Naive thymus-derived CD8-positive, alpha-beta T cell (primary cell): ENCODE results near the gene EIF2B1. TPM values are rescaled to one million over a fixed set of nuclear protein-coding genes. Genes with fewer than 3 reads are reported as not detected.
A peak's percentile ranks its signal among the peaks of the same experiment; 100 is the strongest.

Experiments used
- ATAC-seq, 2 donors: fragments of 150-1000 bp; cut with Tn5 transposase in 1 of 2; sonication (Bioruptor Pico), chemical (Tn5 transposase) in 1 of 2; 1 replicate in 1 of 2; 2 replicates in 1 of 2; pipeline ENCODE4 v1.10.0; 2021; ENCODE audit warnings: mild to moderate bottlenecking in 2 of 2, moderate library complexity in 2 of 2
- POLR2A ChIA-PET: fragments of 350-600 bp; sonication (Branson Sonifier 250); formaldehyde crosslinking; loops from one replicate; lab custom pipeline; 2021; ENCODE audit warnings: antibody characterized with exemption; lab: Charles Lee
- DNase-seq, 10 donors: peaks; one replicate each; pipeline versions ENCODE4 v3.0.0 to v3.0.0-alpha.2; 2020 to 2022
- H3K27ac Mint-ChIP-seq, 10 donors: one replicate each; pipeline ENCODE4 v1.8.0; 2020 to 2022; ENCODE audit warnings: mild to moderate bottlenecking in 10 of 10, mixed read lengths in 10 of 10, moderate library complexity in 4 of 10, inconsistent platforms in 1 of 10
- H3K27me3 Mint-ChIP-seq, 5 donors: one replicate each; pipeline ENCODE4 v1.8.0; 2021 to 2022; ENCODE audit warnings: mixed read lengths in 5 of 5
- H3K36me3 Mint-ChIP-seq, 3 donors: one replicate each; pipeline ENCODE4 v1.8.0; 2020 to 2022; ENCODE audit warnings: mixed read lengths in 3 of 3, mild to moderate bottlenecking in 2 of 3, inconsistent platforms in 1 of 3
- H3K4me1 Mint-ChIP-seq, 4 donors: one replicate each; pipeline ENCODE4 v1.8.0; 2021 to 2022; ENCODE audit warnings: mixed read lengths in 4 of 4
- H3K4me3 Mint-ChIP-seq, 10 donors: one replicate each; pipeline ENCODE4 v1.8.0; 2020 to 2022; ENCODE audit warnings: mild to moderate bottlenecking in 10 of 10, mixed read lengths in 10 of 10, moderate library complexity in 6 of 10, inconsistent platforms in 1 of 10
- H3K9me3 Mint-ChIP-seq, 9 donors: one replicate each; pipeline ENCODE4 v1.8.0; 2020 to 2022; ENCODE audit warnings: mixed read lengths in 9 of 9, mild to moderate bottlenecking in 3 of 9, inconsistent platforms in 1 of 9, moderate library complexity in 1 of 9
- polyA plus RNA-seq, 3 donors: library from polyadenylated mRNA; unstranded; fragments of 300-500 nt; fragmentation: Illumina TruSeq; gene quantifications; one replicate each; pipeline ENCODE4 v1.2.3, GENCODE V29; 2021
- total RNA-seq, 8 experiments: library from RNA in 2 of 8; stranded (reverse) in 2 of 8; gene quantifications; one replicate each; pipeline ENCODE4 v1.2.3 and lab custom pipeline; 2021 to 2026

Gene EIF2B1
- total and polyA plus RNA-seq, 5 experiments from 2014 or later = 54.3 to 64.5 (median 59.9) TPM

DNA sequence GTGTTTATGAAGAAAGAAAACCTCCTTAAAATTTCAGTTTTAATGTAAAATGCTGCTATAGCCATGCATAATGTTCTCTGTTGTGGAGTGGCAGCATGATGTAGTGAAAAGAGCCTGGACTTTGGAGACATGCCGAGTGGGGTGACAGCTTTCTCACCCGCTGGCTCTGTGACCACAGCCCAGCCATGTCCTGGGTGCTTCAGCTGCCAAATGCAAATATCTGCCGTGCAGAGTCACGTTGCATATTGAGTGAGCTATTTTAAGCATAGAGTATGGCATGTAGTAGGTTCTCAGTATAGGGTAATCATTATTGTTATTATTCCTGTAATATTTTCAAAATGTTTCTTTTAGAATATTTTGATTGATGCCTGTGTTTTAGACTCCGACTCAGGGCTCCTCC, 21.9 kb upstream of the EIF2B1 start:
- peak overlapping the region in 1 of 10 donors; percentile 49 for H3K27ac Mint-ChIP-seq
- peaks cover 0 to 2% (median 0%) of the 10 kb centered on the region in 4 donors for H3K4me1 Mint-ChIP-seq
- POLR2A ChIA-PET = no interaction called here
- no peaks in the 10 kb centered on the region for H3K27me3 Mint-ChIP-seq
- ATAC-seq = no peak
- DNase-seq = no peak
- H3K4me3 Mint-ChIP-seq = no peak overlapping the region
- no peaks in the 10 kb centered on the region for H3K9me3 Mint-ChIP-seq
- H3K36me3 Mint-ChIP-seq = peaks cover 0 to 79% (median 20%) of the 10 kb centered on the region in 3 donors

DNA sequence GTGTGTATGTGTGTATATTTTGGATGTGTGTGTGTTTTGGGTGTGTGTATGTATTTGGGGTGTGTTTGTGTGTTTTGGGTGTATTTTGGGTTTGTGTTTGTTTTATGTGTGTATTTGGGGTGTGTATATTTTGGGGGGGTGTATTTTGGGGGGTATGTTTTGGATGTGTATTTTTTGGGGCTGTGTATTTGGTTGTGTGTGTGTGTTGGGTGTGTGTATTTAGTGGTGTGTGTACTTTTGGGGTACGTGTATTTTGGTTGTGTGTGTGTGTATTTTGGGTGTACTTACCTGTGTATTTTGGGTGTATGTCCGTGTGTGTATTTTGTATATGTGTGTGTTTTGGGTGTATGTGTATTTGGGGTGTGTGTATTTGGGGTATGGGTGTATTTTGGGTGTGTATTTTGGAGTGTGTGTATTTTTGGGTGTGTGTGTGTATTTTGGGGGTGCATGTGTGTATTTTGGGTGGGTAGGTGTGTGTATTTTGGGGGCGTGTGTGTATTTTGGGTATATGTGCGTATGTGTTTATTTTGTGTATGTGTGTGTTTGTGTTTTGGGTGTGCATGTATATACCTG, 20.7 kb upstream of the EIF2B1 start:
- peak overlapping the region in 2 of 10 donors; percentile 10 to 48 for H3K27ac Mint-ChIP-seq
- peaks cover 0 to 75% (median 19%) of the 10 kb centered on the region in 3 donors for H3K36me3 Mint-ChIP-seq
- no peak for ATAC-seq
- peaks cover 0 to 2% (median 0%) of the 10 kb centered on the region in 4 donors for H3K4me1 Mint-ChIP-seq
- no peaks in the 10 kb centered on the region for H3K9me3 Mint-ChIP-seq
- POLR2A ChIA-PET = no interaction called here
- no peaks in the 10 kb centered on the region for H3K27me3 Mint-ChIP-seq
- H3K4me3 Mint-ChIP-seq = no peak overlapping the region
- no peak for DNase-seq

DNA sequence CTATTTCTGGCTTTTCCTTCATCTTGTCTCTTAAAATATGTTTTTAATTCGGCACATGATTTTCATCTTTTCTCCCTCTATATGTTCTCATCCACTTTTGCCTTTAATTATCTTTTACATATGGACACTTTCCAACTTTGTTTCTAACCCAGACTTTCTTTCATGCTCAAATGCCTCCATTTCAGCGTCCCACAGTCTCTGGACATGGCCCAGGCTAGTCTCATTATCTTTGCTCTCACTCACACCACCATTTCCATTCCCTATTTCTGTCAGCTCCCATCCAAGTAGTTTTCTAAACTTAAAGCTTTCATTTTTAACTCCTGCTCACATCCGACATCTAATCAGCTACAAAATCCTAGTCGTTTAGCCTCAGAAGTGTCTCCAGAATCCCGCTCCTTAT, 14.9 kb upstream of the EIF2B1 start:
- POLR2A ChIA-PET = no interaction called here
- no peak for ATAC-seq
- peaks cover 0 to 3% (median 1%) of the 10 kb centered on the region in 4 donors for H3K4me1 Mint-ChIP-seq
- H3K36me3 Mint-ChIP-seq = peaks cover 0 to 76% (median 26%) of the 10 kb centered on the region in 3 donors
- H3K9me3 Mint-ChIP-seq = no peaks in the 10 kb centered on the region
- peak overlapping the region in 1 of 10 donors; percentile 2 for H3K27ac Mint-ChIP-seq
- no peaks in the 10 kb centered on the region for H3K27me3 Mint-ChIP-seq
- no peak for DNase-seq
- no peak overlapping the region for H3K4me3 Mint-ChIP-seq

- Mint-ChIP-seq H3K36me3 (peaks cover 0 to 76% (median 19%) of the 10 kb centered on the region in 3 donors), H3K9me3 (no peaks in the 10 kb centered on the region), H3K4me1 (peaks cover 0 to 6% (median 3%) of the 10 kb centered on the region in 4 donors), H3K27ac (no peak overlapping the region), H3K27me3 (no peaks in the 10 kb centered on the region), H3K4me3 (no peak overlapping the region)
- POLR2A ChIA-PET = interaction anchor here (0.8 kb wide), 1 partner anchor 11 kb away, joined by 4 read pairs; no protein-coding TSS in a partner anchor
- ATAC-seq (no peak), DNase-seq (no peak)
Measured at GRCh38 chr12:123645878-123646277, 12.4 kb upstream of the EIF2B1 start.

- Mint-ChIP-seq H3K27me3 (no peaks in the 10 kb centered on the region), H3K36me3 (peaks cover 0 to 76% (median 15%) of the 10 kb centered on the region in 3 donors), H3K4me1 (peaks cover 0 to 6% (median 3%) of the 10 kb centered on the region in 4 donors), H3K4me3 (no peak overlapping the region), H3K27ac (no peak overlapping the region), H3K9me3 (no peaks in the 10 kb centered on the region)
- POLR2A ChIA-PET = interaction anchor here (0.8 kb wide), 1 partner anchor 11 kb away, joined by 4 read pairs; no protein-coding TSS in a partner anchor
- ATAC-seq (no peak), DNase-seq (no peak)
Measured at GRCh38 chr12:123645380-123645779, 11.9 kb upstream of the EIF2B1 start.

- DNase-seq (no peak), ATAC-seq (no peak)
- POLR2A ChIA-PET = no interaction called here
- Mint-ChIP-seq H3K27me3 (no peaks in the 10 kb centered on the region), H3K4me1 (peaks cover 0 to 8% (median 3%) of the 10 kb centered on the region in 4 donors), H3K9me3 (no peaks in the 10 kb centered on the region), H3K36me3 (peaks cover 0 to 72% (median 15%) of the 10 kb centered on the region in 3 donors), H3K27ac (peak overlapping the region in 1 of 10 donors; percentile 9), H3K4me3 (no peak overlapping the region)
Measured at GRCh38 chr12:123643911-123644310, 10.4 kb upstream of the EIF2B1 start.

DNA sequence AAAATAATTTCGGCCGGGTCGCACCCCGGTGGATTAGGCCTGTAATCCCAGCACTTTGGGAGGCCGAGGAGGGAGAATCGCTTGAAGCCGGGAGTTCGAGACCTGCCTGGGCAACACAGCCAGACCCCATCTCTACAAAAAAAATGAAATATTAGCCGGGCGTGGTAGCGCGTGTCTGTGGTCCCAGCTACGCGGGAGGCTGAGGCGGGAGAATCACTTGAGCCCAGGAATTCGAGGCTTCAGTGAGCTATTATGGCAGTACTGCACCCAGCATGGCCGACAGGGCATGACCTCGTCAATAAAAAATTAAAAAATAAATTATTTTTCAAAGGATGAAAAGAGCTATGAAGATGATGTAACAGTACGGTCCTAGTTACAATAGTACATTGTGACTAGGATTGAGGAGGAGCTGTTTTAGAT, 666 bp upstream of the EIF2B1 start:
- DNase-seq (no peak), ATAC-seq (no peak)
- peaks cover 23 to 36% (median 34%) of the 10 kb centered on the region in 4 donors for H3K4me1 Mint-ChIP-seq
- peak overlapping the region; percentile 92 to 99 (median 95) for H3K4me3 Mint-ChIP-seq
- H3K9me3 Mint-ChIP-seq = no peaks in the 10 kb centered on the region
- POLR2A ChIA-PET = interaction anchor here (0.5 to 2.2 kb wide), 4 partner anchors 12 to 401 kb away, joined by 3 to 5 read pairs (median 4); partner anchors contain the start of genes ATP6V0A2, MPHOSPH9 and MTRFR
- H3K27ac Mint-ChIP-seq = peak overlapping the region; percentile 90 to 99 (median 98)
- peaks cover 5 to 29% (median 10%) of the 10 kb centered on the region in 3 donors for H3K36me3 Mint-ChIP-seq
- H3K27me3 Mint-ChIP-seq = no peaks in the 10 kb centered on the region

DNA sequence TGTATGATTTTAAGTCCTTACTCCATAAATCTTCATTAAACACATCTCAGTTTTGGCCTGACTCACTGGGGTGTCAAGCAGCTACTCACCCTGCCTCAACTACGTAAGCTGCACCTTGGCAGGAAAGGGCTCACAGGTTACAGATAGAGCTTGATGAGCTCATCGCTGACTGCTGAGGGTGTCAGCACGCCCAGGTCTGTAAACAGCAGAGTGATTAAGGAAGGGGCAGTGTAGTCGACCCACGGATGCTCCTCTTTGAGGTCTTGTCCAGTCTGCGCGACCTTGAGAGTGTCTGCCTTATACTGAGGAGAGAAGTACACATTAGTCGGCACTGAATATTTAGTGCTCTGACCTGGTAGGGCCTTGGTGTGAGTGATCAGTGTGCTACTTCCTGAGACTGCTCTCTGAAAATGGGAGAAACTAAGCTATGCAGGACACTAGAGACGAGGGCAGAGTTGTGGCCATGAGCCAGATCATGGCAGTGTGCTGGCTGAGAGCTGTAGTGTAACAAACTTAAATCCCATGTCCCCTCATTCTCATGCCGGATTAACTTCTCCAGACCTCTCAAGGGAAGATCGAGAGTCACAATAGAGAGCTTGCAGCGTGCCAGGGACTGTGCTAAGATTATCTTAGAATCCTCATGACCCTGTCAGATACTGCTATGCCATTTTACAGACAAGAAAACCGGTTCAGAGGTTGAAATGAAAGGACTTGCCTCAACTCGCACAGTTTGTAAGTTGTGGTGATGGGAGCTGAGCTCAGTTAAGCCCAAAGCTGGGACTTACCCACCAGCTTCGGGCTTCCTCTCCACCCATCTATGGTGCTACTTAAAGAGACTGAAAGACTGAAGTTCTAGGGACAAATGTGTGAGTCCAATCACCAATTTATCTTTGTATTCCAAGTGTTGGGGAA, 11.6 kb downstream of the EIF2B1 start:
- H3K4me3 Mint-ChIP-seq = peak overlapping the region in 1 of 10 donors; percentile 45
- peaks cover 13 to 90% (median 31%) of the 10 kb centered on the region in 3 donors for H3K36me3 Mint-ChIP-seq
- peaks cover 0 to 5% (median 3%) of the 10 kb centered on the region in 4 donors for H3K4me1 Mint-ChIP-seq
- H3K27me3 Mint-ChIP-seq = no peaks in the 10 kb centered on the region
- H3K27ac Mint-ChIP-seq = peak overlapping the region in 2 of 10 donors; percentile 20 to 35
- H3K9me3 Mint-ChIP-seq = no peaks in the 10 kb centered on the region
- POLR2A ChIA-PET = interaction anchor here (0.8 to 1.3 kb wide), 2 partner anchors 10 to 353 kb away, joined by 3 to 5 read pairs; no protein-coding TSS in a partner anchor
- DNase-seq (no peak), ATAC-seq (no peak)

DNA sequence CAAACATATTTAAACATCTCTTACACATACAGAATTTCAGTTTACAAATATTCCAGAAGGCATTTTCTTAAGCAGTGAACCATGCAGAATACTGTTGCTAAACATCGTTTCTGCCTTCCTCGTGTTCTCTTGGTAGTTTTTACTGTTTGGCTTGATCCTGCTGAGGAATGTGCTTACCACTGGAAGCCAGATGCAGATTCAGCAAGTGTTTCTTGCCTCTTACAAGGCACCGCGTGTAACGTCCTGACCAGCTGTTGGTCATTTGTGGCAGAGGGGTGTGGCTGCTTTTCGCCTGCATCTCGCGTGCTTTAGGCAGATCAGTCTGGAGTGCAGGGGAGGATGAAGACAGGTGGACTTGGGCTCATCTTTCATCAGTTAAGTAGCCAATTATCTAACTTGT, 12.4 kb downstream of the EIF2B1 start:
- peaks cover 7 to 90% (median 27%) of the 10 kb centered on the region in 3 donors for H3K36me3 Mint-ChIP-seq
- no peaks in the 10 kb centered on the region for H3K27me3 Mint-ChIP-seq
- H3K27ac Mint-ChIP-seq = no peak overlapping the region
- H3K4me3 Mint-ChIP-seq = no peak overlapping the region
- no peaks in the 10 kb centered on the region for H3K9me3 Mint-ChIP-seq
- ATAC-seq (no peak), DNase-seq (no peak)
- POLR2A ChIA-PET = interaction anchor here (0.8 to 1.3 kb wide), 3 partner anchors 11 to 352 kb away, joined by 3 to 5 read pairs (median 3); partner anchors contain the start of gene DDX55
- peaks cover 0 to 5% (median 2%) of the 10 kb centered on the region in 4 donors for H3K4me1 Mint-ChIP-seq

- no peak for ATAC-seq
- no peak for DNase-seq
- Mint-ChIP-seq H3K4me3 (no peak overlapping the region), H3K9me3 (no peaks in the 10 kb centered on the region), H3K27me3 (no peaks in the 10 kb centered on the region), H3K27ac (peak overlapping the region in 2 of 10 donors; percentile 40 to 52), H3K36me3 (peaks cover 6 to 92% (median 19%) of the 10 kb centered on the region in 3 donors), H3K4me1 (peaks cover 0 to 3% (median 0%) of the 10 kb centered on the region in 4 donors)
- POLR2A ChIA-PET = no interaction called here
Measured at GRCh38 chr12:123617580-123617979, 15.9 kb downstream of the EIF2B1 start.

- no peak overlapping the region for H3K4me3 Mint-ChIP-seq
- POLR2A ChIA-PET = no interaction called here
- H3K9me3 Mint-ChIP-seq = no peaks in the 10 kb centered on the region
- peaks cover 6 to 92% (median 21%) of the 10 kb centered on the region in 3 donors for H3K36me3 Mint-ChIP-seq
- ATAC-seq = no peak
- peaks cover 0 to 3% (median 0%) of the 10 kb centered on the region in 4 donors for H3K4me1 Mint-ChIP-seq
- DNase-seq = no peak
- no peaks in the 10 kb centered on the region for H3K27me3 Mint-ChIP-seq
- peak overlapping the region in 1 of 10 donors; percentile 52 for H3K27ac Mint-ChIP-seq
Measured at GRCh38 chr12:123617144-123617543, 16.3 kb downstream of the EIF2B1 start.

GRCh38 chr12:123614531-123614930, 19.0 kb downstream of the EIF2B1 start:
- no peaks in the 10 kb centered on the region for H3K27me3 Mint-ChIP-seq
- POLR2A ChIA-PET = interaction anchor here (0.9 kb wide), 1 partner anchor 12 kb away, joined by 4 read pairs; no protein-coding TSS in a partner anchor
- H3K9me3 Mint-ChIP-seq = no peaks in the 10 kb centered on the region
- no peak overlapping the region for H3K4me3 Mint-ChIP-seq
- DNase-seq = no peak
- H3K27ac Mint-ChIP-seq = no peak overlapping the region
- H3K36me3 Mint-ChIP-seq = peaks cover 0 to 93% (median 21%) of the 10 kb centered on the region in 3 donors
- ATAC-seq = no peak
- peaks cover 0 to 6% (median 1%) of the 10 kb centered on the region in 4 donors for H3K4me1 Mint-ChIP-seq
